ENCODE measurements around the gene AMPH. TPM values are rescaled to one million over a fixed set of nuclear protein-coding genes. Genes with fewer than 3 reads are reported as not detected.
A peak's percentile ranks its signal among the peaks of the same experiment; 100 is the strongest.

Gene AMPH
- total RNA-seq, 1 experiment from 2014 or later = 9.0 TPM

- no peak for TF ChIP-seq ZBTB21 (CRISPR knock-in tag; IDR thresholded peaks at IDR 0.05; ENCODE audit: borderline replicate concordance)
- no peak for TF ChIP-seq ESRRA (CRISPR knock-in tag; IDR thresholded peaks at IDR 0.05; ENCODE audit: borderline replicate concordance)
- TF ChIP-seq ZNF138 (CRISPR knock-in tag; conservative IDR thresholded peaks at IDR 0.05) = no peak
- no peak for TF ChIP-seq NR3C1 (CRISPR knock-in tag; conservative IDR thresholded peaks at IDR 0.05; ENCODE audit: low read depth)
- no peak for TF ChIP-seq ZNF232 (CRISPR knock-in tag; IDR thresholded peaks at IDR 0.05)
- TF ChIP-seq USF2 (CRISPR knock-in tag; IDR thresholded peaks at IDR 0.05) = no peak
These were observed 1.2 kb upstream of the AMPH start (continued) for GRCh38 chr7:38632411-38632810.

GRCh38 chr7:38629651-38630510, 1.3 kb downstream of the AMPH start:
- no peak for DNase-seq (ENCODE audit: low spot score)
- ChIA-PET CTCF (interaction anchor here (0.6 to 2.7 kb wide), 3 partner anchors 31 to 231 kb away, joined by 3 to 15 read pairs (median 8); no protein-coding TSS in a partner anchor), POLR2A (no interaction called here)
- Mint-ChIP-seq H3K36me3 (peaks cover 6% of the 10 kb centered on the region; the same call in 1 of the 2 replicates), H3K4me3 (peak overlapping the region; percentile 68), H3K27ac (no peak overlapping the region), H3K4me1 (peaks cover 13% of the 10 kb centered on the region), H3K27me3 (ENCODE audit: low read depth) (peaks cover 48% of the 10 kb centered on the region), H3K9me3 (peaks cover 12% of the 10 kb centered on the region)
- TF ChIP-seq NFATC4 (CRISPR knock-in tag; IDR thresholded peaks at IDR 0.05) = no peak
- no peak for TF ChIP-seq FOXP4 (CRISPR knock-in tag; IDR thresholded peaks at IDR 0.05)
- no peak for ATAC-seq

- ChIA-PET POLR2A (no interaction called here), CTCF (no interaction called here)
- Mint-ChIP-seq H3K27me3 (ENCODE audit: low read depth) (peaks cover 48% of the 10 kb centered on the region), H3K9me3 (peaks cover 14% of the 10 kb centered on the region), H3K4me3 (no peak overlapping the region), H3K27ac (no peak overlapping the region), H3K4me1 (peaks cover 13% of the 10 kb centered on the region), H3K36me3 (peaks cover 6% of the 10 kb centered on the region; the same call in 1 of the 2 replicates)
- DNase-seq (ENCODE audit: low spot score) (no peak), ATAC-seq (no peak)
- TF ChIP-seq ELF4 (CRISPR knock-in tag; IDR thresholded peaks at IDR 0.05; ENCODE audit: low read depth) (no peak), FOXP1 (CRISPR knock-in tag; IDR thresholded peaks at IDR 0.05; ENCODE audit: borderline replicate concordance) (no peak)
These were observed 2.4 kb downstream of the AMPH start for GRCh38 chr7:38628630-38629385.

- Mint-ChIP-seq H3K4me1 (peaks cover 14% of the 10 kb centered on the region), H3K36me3 (peaks cover 6% of the 10 kb centered on the region; the same call in 1 of the 2 replicates), H3K9me3 (peaks cover 14% of the 10 kb centered on the region), H3K27ac (no peak overlapping the region), H3K27me3 (ENCODE audit: low read depth) (peaks cover 21% of the 10 kb centered on the region), H3K4me3 (no peak overlapping the region)
- no peak for ATAC-seq
- no peak for DNase-seq (ENCODE audit: low spot score)
- ChIA-PET POLR2A (no interaction called here), CTCF (no interaction called here)
- no peak for TF ChIP-seq MXD4 (CRISPR knock-in tag; IDR thresholded peaks at IDR 0.05; ENCODE audit: borderline replicate concordance)
- TF ChIP-seq SMAD4 (CRISPR knock-in tag; IDR thresholded peaks at IDR 0.05) = no peak
- TF ChIP-seq MAX (CRISPR knock-in tag; IDR thresholded peaks at IDR 0.05) = no peak
- TF ChIP-seq E2F5 (CRISPR knock-in tag; IDR thresholded peaks at IDR 0.05) = no peak
- TF ChIP-seq ARID4B (CRISPR knock-in tag; IDR thresholded peaks at IDR 0.05; ENCODE audit: borderline replicate concordance) = no peak
- TF ChIP-seq ATF2 (CRISPR knock-in tag; IDR thresholded peaks at IDR 0.05; ENCODE audit: borderline replicate concordance, low read depth) = no peak
- no peak for TF ChIP-seq ZNF317 (CRISPR knock-in tag; IDR thresholded peaks at IDR 0.05; ENCODE audit: borderline replicate concordance, low read depth)
- no peak for TF ChIP-seq ZNF671 (CRISPR knock-in tag; IDR thresholded peaks at IDR 0.05)
These were observed 5.3 kb downstream of the AMPH start for GRCh38 chr7:38625866-38626265.
